Measurements from ENCODE around the gene PHOSPHO2.
A peak's percentile ranks its signal among the peaks of the same experiment; 100 is the strongest.

Gene PHOSPHO2

GRCh38 chr2:169716938-169717690 lies 22.8 kb downstream of the PHOSPHO2 start:
- H3K27ac ChIP-seq: peak overlapping the region; percentile 97
- no peak for TF ChIP-seq CTCF (conservative IDR thresholded peaks at IDR 0.05)

- H3K27ac ChIP-seq: peak overlapping the region; percentile 97
- no peak for TF ChIP-seq CTCF (conservative IDR thresholded peaks at IDR 0.05)
Measured at GRCh38 chr2:169717691-169718063, 23.4 kb downstream of the PHOSPHO2 start.

DNA sequence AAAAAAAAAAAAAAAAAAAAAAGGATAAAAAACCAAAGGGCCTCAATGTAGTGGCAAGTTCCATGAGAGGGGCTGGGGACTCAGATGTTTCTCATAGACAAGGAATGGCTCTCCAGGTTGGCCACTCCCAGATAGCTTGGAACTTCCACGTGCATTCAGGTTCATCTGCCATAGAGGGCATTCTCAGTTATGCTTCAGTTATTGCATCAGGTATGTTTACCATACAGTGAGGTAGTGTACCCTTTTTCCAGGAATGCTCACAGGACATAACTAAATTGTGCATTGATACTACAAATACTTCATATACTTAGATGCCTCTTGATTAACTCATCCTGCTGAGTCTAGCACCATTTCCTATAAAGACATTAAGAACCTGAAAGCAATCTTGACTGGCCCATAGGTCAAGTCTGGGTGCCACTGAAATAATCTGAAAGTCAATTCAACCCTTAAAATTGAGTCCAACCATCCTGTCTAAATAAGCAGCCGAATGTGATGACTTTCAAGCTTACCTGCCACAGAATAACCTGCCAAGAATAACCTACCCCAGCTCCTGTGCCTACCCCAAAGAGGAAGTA lies 24.7 kb downstream of the PHOSPHO2 start:
- no peak overlapping the region for H3K27ac ChIP-seq
- TF ChIP-seq CTCF (conservative IDR thresholded peaks at IDR 0.05): no peak

GRCh38 chr2:169721016-169721415 lies 26.7 kb downstream of the PHOSPHO2 start:
- no peak overlapping the region for H3K27ac ChIP-seq
- TF ChIP-seq CTCF (conservative IDR thresholded peaks at IDR 0.05): no peak

GRCh38 chr2:169727065-169727464 lies 32.8 kb downstream of the PHOSPHO2 start:
- H3K27ac ChIP-seq: no peak overlapping the region
- TF ChIP-seq CTCF (conservative IDR thresholded peaks at IDR 0.05): no peak

- H3K27ac ChIP-seq: no peak overlapping the region
- no peak for TF ChIP-seq CTCF (conservative IDR thresholded peaks at IDR 0.05)
Measured at GRCh38 chr2:169729274-169729605, 35.0 kb downstream of the PHOSPHO2 start.

GRCh38 chr2:169732075-169732474 lies 37.8 kb downstream of the PHOSPHO2 start:
- no peak overlapping the region for H3K27ac ChIP-seq
- no peak for TF ChIP-seq CTCF (conservative IDR thresholded peaks at IDR 0.05)

Measured in VCaP (cell line).